HG02588 (cell line): ENCODE data around the gene NUAK2.
"Not testable (repeated sequence)": the region's sequence is repeated elsewhere in the genome, so short reads cannot be mapped to it uniquely, and the experiment has no call there.

Source experiments
- ATAC-seq: cut with Tn5 transposase; IDR thresholded peaks from one replicate; pipeline ENCODE4 v1.9.1; 2021; ENCODE audit warnings: mild to moderate bottlenecking, moderate library complexity; ENCODE audit not compliant: unreplicated experiment

The NUAK2 gene

GRCh38 chr1:205321162-205321958 lies at the start of gene NUAK2:
Gene NUAK2 (minus strand): TSS chr1:205321745. CDS start chr1:205321628, 117 bp downstream.
- ATAC-seq: peak; percentile 67

- no peak for ATAC-seq
These were observed 49.2 kb upstream of the NUAK2 start for GRCh38 chr1:205370780-205371179.

- no peak for ATAC-seq
These were observed 48.2 kb upstream of the NUAK2 start for GRCh38 chr1:205369701-205370123.

- no peak for ATAC-seq
These were observed 46.9 kb upstream of the NUAK2 start for GRCh38 chr1:205368478-205368877.

- ATAC-seq: no peak
These were observed 44.5 kb upstream of the NUAK2 start for GRCh38 chr1:205365945-205366463.

- ATAC-seq: not testable (repeated sequence)
These were observed 43.5 kb upstream of the NUAK2 start for GRCh38 chr1:205365086-205365485.

GRCh38 chr1:205360891-205361290 lies 39.3 kb upstream of the NUAK2 start:
- no peak for ATAC-seq

- no peak for ATAC-seq
These were observed 38.4 kb upstream of the NUAK2 start for GRCh38 chr1:205359771-205360565.

- ATAC-seq: no peak
These were observed 37.0 kb upstream of the NUAK2 start for GRCh38 chr1:205358579-205358978.

- ATAC-seq: no peak
These were observed 36.0 kb upstream of the NUAK2 start for GRCh38 chr1:205357567-205357966.

- no peak for ATAC-seq
These were observed 35.0 kb upstream of the NUAK2 start, which contains the start of gene KLHDC8A for GRCh38 chr1:205356440-205357139. Gene KLHDC8A (minus strand): TSS chr1:205356922. CDS start chr1:205343604, 13,318 bp downstream.

GRCh38 chr1:205355075-205355453 lies 33.5 kb upstream of the NUAK2 start:
- ATAC-seq: no peak

GRCh38 chr1:205354259-205355074 lies 32.9 kb upstream of the NUAK2 start:
- no peak for ATAC-seq

- no peak for ATAC-seq
These were observed 32.1 kb upstream of the NUAK2 start for GRCh38 chr1:205353612-205354011.

GRCh38 chr1:205353191-205353590 lies 31.6 kb upstream of the NUAK2 start:
- no peak for ATAC-seq

GRCh38 chr1:205351984-205352713 lies 30.6 kb upstream of the NUAK2 start:
- no peak for ATAC-seq

- no peak for ATAC-seq
These were observed 29.2 kb upstream of the NUAK2 start for GRCh38 chr1:205350691-205351141.

GRCh38 chr1:205350124-205350523 lies 28.6 kb upstream of the NUAK2 start:
- no peak for ATAC-seq
